MCF 10A (cell line): Measurements from ENCODE around the gene NXNL2. TPM values are rescaled to one million over a fixed set of nuclear protein-coding genes. Genes with fewer than 3 reads are reported as not detected.
A peak's percentile ranks its signal among the peaks of the same experiment; 100 is the strongest.

Experiments used
- BruUV-seq: library from RNA; stranded (reverse); fragments of 400-500 nt; replicated peaks from 2 replicates; lab custom pipeline; 2021; lab: Mats Ljungman, UMichigan
- CTCF ChIA-PET: fragments of 300-600 bp; sonication (Branson Sonifier 250); formaldehyde crosslinking; extraction: SDS; loops from one replicate; lab custom pipeline; 2021; ENCODE audit warnings: antibody characterized with exemption, inconsistent platforms; lab: Yijun Ruan, JAX
- POLR2A ChIA-PET: fragments of 300-600, 350-650 bp; sonication (Branson Sonifier 250); formaldehyde crosslinking; extraction: SDS; loops from one replicate; lab custom pipeline; 2020; ENCODE audit warnings: antibody characterized with exemption, inconsistent platforms; lab: Yijun Ruan, JAX
- DNase-seq: peaks from one replicate; pipeline ENCODE4 v3.0.0-alpha.2; 2018; ENCODE audit not compliant: unreplicated experiment
- H3K27ac Mint-ChIP-seq: one replicate; pipeline ENCODE4 v1.8.0; 2022; ENCODE audit warnings: mild to moderate bottlenecking, low read depth, mixed read lengths; ENCODE audit not compliant: unreplicated experiment
- H3K27me3 Mint-ChIP-seq: one replicate; pipeline ENCODE4 v1.8.0; 2022; ENCODE audit warnings: mixed read lengths; ENCODE audit not compliant: insufficient read depth, unreplicated experiment
- H3K36me3 Mint-ChIP-seq: one replicate; pipeline ENCODE4 v1.8.0; 2022; ENCODE audit warnings: mild to moderate bottlenecking, moderate library complexity, mixed read lengths; ENCODE audit not compliant: insufficient read depth, unreplicated experiment
- H3K4me1 Mint-ChIP-seq: one replicate; pipeline ENCODE4 v1.8.0; 2022; ENCODE audit warnings: mixed read lengths; ENCODE audit not compliant: insufficient read depth, unreplicated experiment
- H3K4me3 Mint-ChIP-seq: one replicate; pipeline ENCODE4 v1.8.0; 2022; ENCODE audit warnings: mild to moderate bottlenecking, moderate library complexity, mixed read lengths; ENCODE audit not compliant: unreplicated experiment
- H3K9me3 Mint-ChIP-seq: one replicate; pipeline ENCODE4 v1.8.0; 2022; ENCODE audit warnings: mixed read lengths; ENCODE audit not compliant: unreplicated experiment
- intact Hi-C: fragments of 100-400 bp; cut with micrococcal nuclease; formaldehyde crosslinking; loops from 2 replicates; pipeline ENCODE4 v1.14.1; 2022
- total RNA-seq: library from RNA; stranded (reverse); gene quantifications from 2 replicates; pipeline ENCODE4 v1.2.3, GENCODE V29; 2022
- TF ChIP-seq, protein P1 (sequence below): fragments of 200-600 bp; IDR thresholded peaks from one replicate; pipeline ENCODE4 v1.8.0; 2022; ENCODE audit warnings: antibody characterized with exemption, mild to moderate bottlenecking; ENCODE audit not compliant: unreplicated experiment

Gene NXNL2
- total RNA-seq, 1 experiment from 2014 or later = 0.49 TPM

DNA sequence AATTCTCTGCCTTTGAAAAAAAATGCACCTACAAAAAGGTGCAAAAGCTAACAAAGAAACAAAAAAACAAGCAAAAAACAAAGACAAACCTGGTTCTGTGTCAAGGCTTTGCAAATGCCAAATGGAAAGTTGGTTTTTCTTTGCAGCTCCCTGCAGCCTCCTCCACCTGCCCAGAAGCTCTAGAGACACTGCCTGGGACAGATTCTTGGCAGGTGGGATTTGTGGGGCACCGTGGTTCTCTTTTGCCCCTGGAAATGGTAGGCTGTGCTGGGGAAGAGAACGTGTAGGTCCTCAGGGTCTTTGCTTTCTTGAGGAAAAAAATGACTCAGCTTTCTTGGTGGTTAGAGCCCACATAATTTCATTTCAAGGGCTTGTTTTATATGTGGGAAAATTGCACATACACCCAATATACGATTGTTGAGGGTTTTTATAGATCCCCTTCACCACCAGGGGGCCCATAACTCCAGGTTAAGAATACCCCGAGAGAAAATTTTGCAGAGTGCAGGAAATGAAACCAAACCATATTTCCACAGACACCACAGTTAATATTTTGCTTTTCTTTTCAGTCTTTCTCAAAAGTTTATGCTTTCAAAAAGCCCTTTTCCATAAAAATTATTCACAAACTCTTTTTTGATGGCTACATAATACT, 58.7 kb downstream of the NXNL2 start:
- Mint-ChIP-seq H3K27ac (no peak overlapping the region), H3K9me3 (no peaks in the 10 kb centered on the region), H3K36me3 (no peaks in the 10 kb centered on the region), H3K4me3 (no peak overlapping the region), H3K27me3 (no peaks in the 10 kb centered on the region), H3K4me1 (no peaks in the 10 kb centered on the region)
- intact Hi-C loops = loop anchor here (1.0 to 5.0 kb wide), 5 partner anchors 59 to 686 kb away; no protein-coding TSS in a partner anchor
- ChIA-PET CTCF (interaction anchor here (0.6 to 8.0 kb wide), 18 partner anchors 8 to 685 kb away, joined by 3 to 50 read pairs (median 3); no protein-coding TSS in a partner anchor), POLR2A (no interaction called here)
- DNase-seq = peak; percentile 73
- TF ChIP-seq, protein P1, sequence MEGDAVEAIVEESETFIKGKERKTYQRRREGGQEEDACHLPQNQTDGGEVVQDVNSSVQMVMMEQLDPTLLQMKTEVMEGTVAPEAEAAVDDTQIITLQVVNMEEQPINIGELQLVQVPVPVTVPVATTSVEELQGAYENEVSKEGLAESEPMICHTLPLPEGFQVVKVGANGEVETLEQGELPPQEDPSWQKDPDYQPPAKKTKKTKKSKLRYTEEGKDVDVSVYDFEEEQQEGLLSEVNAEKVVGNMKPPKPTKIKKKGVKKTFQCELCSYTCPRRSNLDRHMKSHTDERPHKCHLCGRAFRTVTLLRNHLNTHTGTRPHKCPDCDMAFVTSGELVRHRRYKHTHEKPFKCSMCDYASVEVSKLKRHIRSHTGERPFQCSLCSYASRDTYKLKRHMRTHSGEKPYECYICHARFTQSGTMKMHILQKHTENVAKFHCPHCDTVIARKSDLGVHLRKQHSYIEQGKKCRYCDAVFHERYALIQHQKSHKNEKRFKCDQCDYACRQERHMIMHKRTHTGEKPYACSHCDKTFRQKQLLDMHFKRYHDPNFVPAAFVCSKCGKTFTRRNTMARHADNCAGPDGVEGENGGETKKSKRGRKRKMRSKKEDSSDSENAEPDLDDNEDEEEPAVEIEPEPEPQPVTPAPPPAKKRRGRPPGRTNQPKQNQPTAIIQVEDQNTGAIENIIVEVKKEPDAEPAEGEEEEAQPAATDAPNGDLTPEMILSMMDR = peak; percentile 65
- BruUV-seq = no TSS peak

Other genes with a start within 250 kb of the NXNL2 start
- 75.1 and 80.9 TPM in 2 replicates for gene SPIN1, start 146.7 kb upstream of the NXNL2 start, total RNA-seq